Fibroblast of the aortic adventitia (primary cell): ENCODE measurements around the gene C16orf92. TPM values are rescaled to one million over a fixed set of nuclear protein-coding genes. Genes with fewer than 3 reads are reported as not detected.

Experiments
- DNase-seq: peaks from one replicate; pipeline ENCODE4 v3.0.0-alpha.2; 2010; ENCODE audit warnings: low read depth
- H3K4me3 ChIP-seq: 2 replicates; pipeline ENCODE4 v1.5.1; 2011; ENCODE audit warnings: low read depth, mild to moderate bottlenecking, control low read depth, low read length, moderate library complexity
- total RNA-seq: library from RNA; depleted of rRNA; stranded (reverse); fragments of >200 nt; gene quantifications from 2 replicates; pipeline ENCODE4 v1.2.3, GENCODE V29; 2012; ENCODE audit warnings: low replicate concordance
- TF ChIP-seq, protein P1 (sequence below): IDR thresholded peaks from 2 replicates; pipeline ENCODE4 v1.5.1; 2011; ENCODE audit warnings: mild to moderate bottlenecking, low read length, control low read depth, inconsistent platforms; ENCODE audit not compliant: insufficient read depth

The C16orf92 gene
- total RNA-seq, 1 donor = not detected

DNA sequence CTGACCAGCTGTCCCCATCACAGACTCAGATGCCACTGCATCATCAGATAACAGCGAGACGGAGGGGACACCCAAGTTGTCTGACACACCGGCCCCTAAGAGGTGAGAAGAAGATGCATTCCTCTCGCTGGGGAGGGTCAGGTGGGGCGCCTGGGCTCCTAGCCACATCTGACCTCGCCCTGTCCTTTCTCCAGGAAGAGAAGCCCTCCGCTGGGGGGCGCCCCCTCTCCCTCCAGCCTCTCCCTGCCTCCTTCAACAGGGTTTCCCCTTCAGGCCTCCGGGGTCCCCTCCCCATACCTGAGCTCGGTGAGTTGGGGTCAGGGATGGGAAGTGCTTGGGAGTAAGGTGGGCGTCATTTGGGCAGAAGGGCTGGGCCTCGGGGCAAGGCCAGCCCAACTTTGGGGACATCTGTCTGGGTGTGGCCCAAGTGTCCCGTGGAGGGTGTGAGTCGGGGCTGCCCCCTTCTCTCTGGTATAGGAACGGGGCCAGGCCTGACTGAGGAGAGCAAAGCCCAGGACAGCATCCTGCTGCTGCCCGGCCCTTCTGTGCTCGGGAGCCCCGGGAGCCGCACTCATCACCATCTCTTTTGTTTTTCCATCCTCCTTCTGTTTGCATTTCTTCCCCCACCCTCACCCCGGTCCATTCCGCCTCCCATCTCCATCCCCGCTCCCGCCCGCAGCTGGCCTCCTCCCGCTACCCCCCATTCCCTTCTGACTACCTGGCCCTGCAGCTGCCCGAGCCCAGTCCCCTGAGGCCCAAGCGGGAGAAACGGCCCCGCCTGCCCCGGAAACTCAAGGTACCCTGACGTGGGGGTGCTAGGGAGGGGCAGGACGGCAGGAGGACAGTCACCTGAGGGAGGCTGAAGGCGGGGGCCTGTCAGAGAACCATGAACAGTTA lies 22.0 kb upstream of the C16orf92 start:
- TF ChIP-seq, protein P1, sequence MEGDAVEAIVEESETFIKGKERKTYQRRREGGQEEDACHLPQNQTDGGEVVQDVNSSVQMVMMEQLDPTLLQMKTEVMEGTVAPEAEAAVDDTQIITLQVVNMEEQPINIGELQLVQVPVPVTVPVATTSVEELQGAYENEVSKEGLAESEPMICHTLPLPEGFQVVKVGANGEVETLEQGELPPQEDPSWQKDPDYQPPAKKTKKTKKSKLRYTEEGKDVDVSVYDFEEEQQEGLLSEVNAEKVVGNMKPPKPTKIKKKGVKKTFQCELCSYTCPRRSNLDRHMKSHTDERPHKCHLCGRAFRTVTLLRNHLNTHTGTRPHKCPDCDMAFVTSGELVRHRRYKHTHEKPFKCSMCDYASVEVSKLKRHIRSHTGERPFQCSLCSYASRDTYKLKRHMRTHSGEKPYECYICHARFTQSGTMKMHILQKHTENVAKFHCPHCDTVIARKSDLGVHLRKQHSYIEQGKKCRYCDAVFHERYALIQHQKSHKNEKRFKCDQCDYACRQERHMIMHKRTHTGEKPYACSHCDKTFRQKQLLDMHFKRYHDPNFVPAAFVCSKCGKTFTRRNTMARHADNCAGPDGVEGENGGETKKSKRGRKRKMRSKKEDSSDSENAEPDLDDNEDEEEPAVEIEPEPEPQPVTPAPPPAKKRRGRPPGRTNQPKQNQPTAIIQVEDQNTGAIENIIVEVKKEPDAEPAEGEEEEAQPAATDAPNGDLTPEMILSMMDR = peak; percentile 6
- DNase-seq = no peak
- no peak overlapping the region for H3K4me3 ChIP-seq

DNA sequence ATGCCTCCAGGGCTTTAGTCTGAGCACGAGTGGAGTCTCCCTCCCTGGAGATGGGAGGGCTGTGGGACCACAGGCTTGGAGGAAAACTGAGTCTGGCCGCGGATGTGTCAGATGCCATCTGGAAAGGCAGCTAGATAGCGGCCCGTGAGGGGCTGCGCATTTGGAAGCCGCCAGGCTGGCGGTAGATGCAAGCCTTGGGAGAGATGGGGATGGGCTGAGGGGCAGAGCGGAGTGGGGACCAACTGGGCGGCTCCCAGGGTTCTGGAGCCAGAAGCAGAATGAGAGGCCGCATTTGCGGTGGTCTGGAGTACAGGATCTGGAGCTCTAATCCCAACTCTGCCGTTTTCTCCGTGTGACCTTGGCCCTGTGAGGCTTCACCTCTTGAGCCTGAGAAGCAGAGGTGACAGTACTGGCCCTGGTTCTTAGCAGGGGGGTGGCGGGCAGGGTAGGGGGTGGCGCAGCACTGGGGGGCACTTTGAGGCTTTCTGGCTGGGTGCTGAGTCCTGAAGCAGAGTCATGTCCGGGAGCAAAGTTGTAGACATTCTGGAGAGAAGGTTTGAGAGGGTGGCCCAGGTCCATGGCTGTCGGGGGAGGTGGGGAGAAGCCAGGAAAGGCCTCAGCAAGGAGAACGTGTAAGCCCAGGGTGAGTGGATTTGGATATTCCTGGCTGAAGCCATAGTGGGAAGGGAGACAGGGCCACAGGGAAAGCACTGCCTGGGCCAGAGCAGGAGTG lies 20.2 kb upstream of the C16orf92 start:
- TF ChIP-seq, protein P1 = no peak
- no peak for DNase-seq
- no peak overlapping the region for H3K4me3 ChIP-seq

DNA sequence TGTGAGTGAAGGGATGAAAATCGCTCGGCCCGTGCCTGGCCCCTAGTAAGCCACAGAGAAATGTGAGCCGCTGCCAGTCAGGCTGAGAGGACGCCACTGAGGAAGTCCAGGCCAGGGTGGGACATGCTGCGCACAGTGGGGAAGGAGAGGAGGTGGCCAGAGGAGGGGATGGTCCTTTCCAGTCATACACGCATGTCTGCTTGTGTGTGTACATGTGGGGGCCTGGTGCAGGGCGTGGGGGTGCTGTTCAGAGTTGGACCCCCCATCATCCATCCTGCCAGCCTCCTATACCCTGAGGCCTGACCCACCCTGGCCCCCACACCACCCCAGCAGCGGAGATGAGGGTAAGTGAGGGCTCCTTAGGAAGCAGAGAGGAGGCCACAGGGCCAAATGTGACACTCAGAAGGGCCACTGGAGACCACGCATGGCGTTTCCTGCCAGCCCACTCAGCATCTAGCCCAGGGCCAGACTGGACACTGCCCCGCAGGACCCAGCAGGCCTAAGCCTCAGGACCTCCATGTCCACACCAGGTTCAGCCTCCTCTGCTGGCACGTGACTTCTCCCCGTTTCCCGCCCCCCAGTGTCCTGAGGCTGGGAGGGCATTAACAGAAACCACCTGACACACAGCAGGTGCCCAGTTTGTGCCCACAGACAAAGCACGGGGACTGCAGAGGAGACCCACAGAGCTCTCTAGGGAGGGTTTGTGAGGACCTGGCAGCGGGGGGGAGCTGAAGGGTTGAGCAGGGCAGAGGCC lies 19.2 kb upstream of the C16orf92 start:
- no peak for DNase-seq
- no peak overlapping the region for H3K4me3 ChIP-seq
- TF ChIP-seq, protein P1 = no peak

DNA sequence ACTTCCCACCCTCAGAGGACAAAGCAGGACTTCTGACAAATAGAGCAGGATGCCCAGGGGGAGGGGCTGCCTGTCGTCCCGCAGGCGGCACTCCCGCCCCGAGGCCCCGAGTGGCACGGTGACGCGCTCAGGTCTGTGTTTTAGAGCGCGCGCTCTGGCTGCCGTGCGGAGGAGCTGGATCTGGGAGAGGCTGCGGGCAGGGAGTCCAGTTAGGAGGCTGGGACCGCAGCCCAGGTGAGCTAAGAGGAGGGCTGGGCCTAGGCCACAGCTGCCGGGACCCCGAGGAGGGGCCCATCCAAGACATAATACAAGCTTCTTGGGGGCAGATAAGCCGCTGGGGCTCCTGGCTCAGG lies 18.6 kb upstream of the C16orf92 start:
- H3K4me3 ChIP-seq = no peak overlapping the region
- TF ChIP-seq, protein P1 = no peak
- DNase-seq = no peak

DNA sequence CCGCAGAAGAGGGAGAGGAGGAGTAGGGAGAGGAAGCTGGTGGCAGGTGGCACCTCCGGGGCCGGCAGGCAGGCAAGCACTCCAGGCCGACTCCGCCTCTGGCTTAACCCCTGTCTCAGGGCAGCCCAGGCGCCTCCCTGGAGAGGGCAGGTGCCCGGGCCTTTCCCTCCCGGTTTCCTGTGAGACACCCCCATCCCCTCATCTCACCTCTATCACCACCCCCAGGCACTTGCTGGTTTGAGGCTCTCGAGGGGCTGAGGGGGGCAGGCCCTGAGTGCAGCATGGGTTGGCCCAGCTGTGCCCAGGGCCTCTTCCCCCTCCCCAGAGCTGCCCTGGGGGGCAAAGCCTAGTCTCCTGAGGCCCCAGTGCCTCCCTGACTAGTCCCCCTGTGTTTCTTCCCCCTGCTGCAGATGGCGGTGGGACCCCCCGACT lies 18.2 kb upstream of the C16orf92 start:
- no peak for DNase-seq
- H3K4me3 ChIP-seq = no peak overlapping the region
- TF ChIP-seq, protein P1 = no peak

DNA sequence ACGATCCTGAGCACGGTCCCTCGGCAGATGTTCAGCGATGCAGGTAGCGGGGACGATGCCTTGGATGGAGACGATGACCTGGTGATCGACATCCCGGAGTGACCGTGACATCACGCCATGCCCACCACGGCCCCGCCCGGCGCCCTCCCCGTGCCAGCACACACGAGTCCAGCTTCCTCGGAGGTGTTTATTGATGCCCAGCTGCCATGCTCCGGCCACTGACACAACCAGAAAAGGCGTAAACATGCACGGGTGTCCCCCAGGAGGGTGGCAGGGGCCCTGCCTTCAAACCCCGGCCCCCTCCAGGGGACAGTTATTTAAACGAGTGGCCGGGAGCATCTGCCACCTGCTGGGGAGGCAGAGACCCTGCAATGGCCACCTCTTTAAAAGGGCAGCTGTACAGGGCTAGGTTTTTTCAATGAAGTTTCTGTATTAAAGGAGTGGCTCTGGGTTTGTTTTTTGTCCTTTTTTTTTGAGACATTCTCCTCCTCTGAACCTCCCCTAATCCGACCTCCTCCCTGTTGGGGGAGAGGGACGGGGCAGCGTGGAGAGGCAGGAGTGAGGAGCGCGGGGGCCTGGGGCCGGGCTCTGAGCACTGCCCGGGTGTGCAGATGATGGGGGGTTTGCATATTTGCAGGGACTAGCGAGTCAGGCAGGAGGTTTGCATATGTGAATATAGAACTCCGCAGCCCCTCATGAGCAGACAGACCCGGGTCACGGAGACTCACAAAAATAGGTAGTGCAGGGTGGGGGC lies 17.5 kb upstream of the C16orf92 start:
- peak; percentile 51 for DNase-seq
- H3K4me3 ChIP-seq = no peak overlapping the region
- TF ChIP-seq, protein P1 = peak; percentile 90
